ENCODE data around the gene TAS1R3.

GRCh38 chr1:1373815-1374588, 42.9 kb downstream of the TAS1R3 start:
- no peak for TF ChIP-seq EZH2 (optimal IDR thresholded peaks at IDR 0.05; ENCODE audit: low read depth, low read length)
- no peak for TF ChIP-seq CTCF (IDR thresholded peaks at IDR 0.05; ENCODE audit: low read length)

Measured in MM.1S (cell line).